Measurements from ENCODE around the gene EXOC4.
"Not testable (repeated sequence)": the region's sequence is repeated elsewhere in the genome, so short reads cannot be mapped to it uniquely, and the experiment has no call there.

EXOC4 gene

DNA sequence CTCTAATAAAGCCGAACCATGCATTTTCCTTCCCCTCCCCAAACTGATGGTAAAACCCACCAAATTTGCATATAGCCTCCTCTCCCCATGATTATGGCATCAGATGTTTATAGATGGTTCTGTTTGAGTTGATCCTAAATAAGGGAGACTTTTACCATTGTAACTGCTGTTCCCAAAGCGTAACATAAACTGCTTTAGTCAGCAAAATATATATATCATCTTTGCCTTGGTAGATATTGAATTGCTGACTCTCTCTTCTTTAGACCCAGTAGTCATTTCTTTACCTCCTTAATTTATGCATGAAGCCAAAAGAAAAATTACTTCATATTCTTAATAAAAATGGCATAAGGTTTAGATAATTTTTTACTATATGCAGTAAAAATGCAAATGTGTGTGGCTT lies 788.1 kb downstream of the EXOC4 start:
- no peak for DNase-seq (ENCODE audit: low spot score)

GRCh38 chr7:134041477-134041876 lies 788.6 kb downstream of the EXOC4 start:
- no peak for DNase-seq (ENCODE audit: low spot score)

DNA sequence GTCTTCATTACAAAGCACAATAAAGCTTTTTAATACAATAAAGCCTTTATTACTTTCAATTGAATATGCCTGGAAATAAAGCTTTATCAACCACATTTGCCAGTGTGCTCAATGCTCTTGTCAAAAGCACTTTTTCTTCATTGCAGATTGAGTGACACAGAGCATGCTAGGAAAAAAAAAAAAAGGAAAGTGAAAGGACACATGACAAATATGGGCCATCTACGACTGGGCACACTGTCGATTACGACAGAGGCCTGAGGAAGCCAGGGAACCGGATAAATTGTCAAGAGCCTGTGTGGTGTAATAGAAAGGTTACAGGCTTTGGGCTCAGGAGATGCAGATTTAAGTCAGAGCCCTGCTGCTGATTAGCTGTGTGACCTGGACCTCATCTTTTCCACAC lies 789.4 kb downstream of the EXOC4 start:
- no peak for DNase-seq (ENCODE audit: low spot score)

- DNase-seq (ENCODE audit: low spot score): no peak
Observed at GRCh38 chr7:134044682-134045081, 791.8 kb downstream of the EXOC4 start.

- no peak for DNase-seq (ENCODE audit: low spot score)
Observed at GRCh38 chr7:134045716-134046115, 792.8 kb downstream of the EXOC4 start.

- DNase-seq (ENCODE audit: low spot score): no peak
Observed at GRCh38 chr7:134046594-134047128, 793.8 kb downstream of the EXOC4 start.

GRCh38 chr7:134047675-134048074 lies 794.8 kb downstream of the EXOC4 start:
- DNase-seq (ENCODE audit: low spot score): no peak

- no peak for DNase-seq (ENCODE audit: low spot score)
Observed at GRCh38 chr7:134048166-134048565, 795.3 kb downstream of the EXOC4 start.

DNA sequence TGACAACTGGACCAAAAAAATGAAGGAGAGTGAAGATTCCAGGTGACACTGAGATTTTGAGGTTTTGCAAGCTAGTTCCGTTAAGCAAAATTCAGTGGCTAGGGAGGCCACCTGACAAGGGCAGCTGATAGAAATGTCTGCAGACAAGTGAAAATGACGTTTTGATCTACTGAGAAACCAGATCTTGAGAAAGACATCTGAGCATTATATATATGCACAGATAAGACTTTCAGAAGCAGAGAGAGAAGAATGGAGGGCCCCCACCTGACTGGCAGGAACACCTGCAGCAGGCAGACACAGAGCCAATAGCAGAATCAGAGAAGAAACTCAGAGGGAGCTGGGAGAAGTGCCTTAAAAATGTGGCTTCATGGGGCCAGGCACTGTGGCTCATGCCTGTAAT lies 798.1 kb downstream of the EXOC4 start:
- no peak for DNase-seq (ENCODE audit: low spot score)

GRCh38 chr7:134056816-134057215 lies 803.9 kb downstream of the EXOC4 start:
- DNase-seq (ENCODE audit: low spot score): no peak

GRCh38 chr7:134058521-134058920 lies 805.6 kb downstream of the EXOC4 start:
- no peak for DNase-seq (ENCODE audit: low spot score)

- DNase-seq (ENCODE audit: low spot score): no peak
Observed at GRCh38 chr7:134058980-134059379, 806.1 kb downstream of the EXOC4 start.

GRCh38 chr7:134059921-134060320 lies 807.0 kb downstream of the EXOC4 start:
- DNase-seq (ENCODE audit: low spot score): no peak

GRCh38 chr7:134060874-134061273 lies 808.0 kb downstream of the EXOC4 start:
- DNase-seq (ENCODE audit: low spot score): no peak

- DNase-seq (ENCODE audit: low spot score): no peak
Observed at GRCh38 chr7:134062460-134062859, 809.6 kb downstream of the EXOC4 start.

GRCh38 chr7:134065415-134065814 lies 812.5 kb downstream of the EXOC4 start:
- DNase-seq (ENCODE audit: low spot score): no peak

DNA sequence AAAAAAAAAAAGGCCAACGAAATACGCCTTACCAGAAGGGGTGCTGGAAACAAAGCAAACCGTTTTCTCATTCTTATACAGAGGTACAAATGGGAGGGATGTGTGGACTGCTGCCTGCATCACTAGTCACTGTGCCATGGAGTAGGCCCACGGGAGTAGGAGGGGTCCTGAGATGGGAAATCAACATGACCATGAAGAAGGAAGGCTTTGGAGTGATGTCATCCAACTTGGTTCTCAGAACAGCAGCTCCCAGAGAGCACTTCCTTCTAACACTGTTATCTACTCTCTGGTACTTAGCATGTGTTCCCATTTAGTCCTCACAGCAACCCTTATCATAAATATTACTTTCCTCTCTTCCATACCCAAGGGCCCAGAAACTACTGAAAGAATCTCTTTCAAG lies 814.3 kb downstream of the EXOC4 start:
- DNase-seq (ENCODE audit: low spot score): no peak

GRCh38 chr7:134068670-134069069 lies 815.8 kb downstream of the EXOC4 start:
- DNase-seq (ENCODE audit: low spot score): no peak

DNA sequence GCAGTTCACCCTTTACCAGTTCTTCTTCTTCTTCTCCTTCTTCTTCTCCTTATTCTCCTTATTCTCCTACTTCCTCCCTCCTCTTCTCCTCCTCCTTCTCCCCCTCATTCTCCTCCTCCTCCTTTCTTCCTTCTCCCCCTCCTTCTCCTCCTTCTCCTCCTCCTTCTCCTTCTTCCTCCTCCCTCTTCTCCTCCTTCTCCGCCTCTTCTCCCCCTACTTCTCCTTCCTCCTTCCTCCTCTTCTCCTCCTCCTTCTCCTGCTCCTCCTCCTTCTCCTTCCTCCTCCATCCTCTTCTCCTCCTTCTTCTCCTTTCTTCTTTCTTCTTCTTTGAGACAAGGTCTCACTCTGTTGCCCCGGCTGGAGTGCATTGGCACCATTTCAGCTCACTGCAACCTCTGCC lies 816.3 kb downstream of the EXOC4 start:
- no peak for DNase-seq (ENCODE audit: low spot score)

GRCh38 chr7:134070673-134071072 lies 817.8 kb downstream of the EXOC4 start:
- no peak for DNase-seq (ENCODE audit: low spot score)

GRCh38 chr7:134071355-134072331 lies 818.8 kb downstream of the EXOC4 start:
- DNase-seq (ENCODE audit: low spot score): no peak

- DNase-seq (ENCODE audit: low spot score): no peak
Observed at GRCh38 chr7:134073276-134073675, 820.4 kb downstream of the EXOC4 start.

GRCh38 chr7:134075799-134076198 lies 822.9 kb downstream of the EXOC4 start:
- DNase-seq (ENCODE audit: low spot score): no peak

DNA sequence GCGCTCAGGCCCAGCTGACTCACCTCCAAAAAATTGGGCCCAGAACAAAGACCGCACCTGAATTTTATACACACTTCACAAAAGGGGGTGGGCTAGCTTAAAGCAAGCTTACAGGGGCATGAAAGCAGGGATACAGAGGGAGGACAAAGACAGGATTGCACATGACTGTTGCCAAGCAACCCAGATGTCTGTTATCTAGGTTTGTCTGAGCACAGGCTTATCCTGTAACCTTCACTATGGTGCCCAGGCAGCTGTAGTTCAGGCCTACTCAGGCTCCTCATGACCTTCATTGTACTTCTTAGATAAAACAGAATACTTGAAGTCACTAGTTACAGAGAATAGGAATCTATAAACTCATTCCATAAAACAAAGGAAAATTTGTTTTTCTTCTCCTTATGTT lies 824.7 kb downstream of the EXOC4 start:
- not testable (repeated sequence) for DNase-seq (ENCODE audit: low spot score)

Measured in ecto neural progenitor cell (in vitro differentiated cells).